Keratinocyte (primary cell): ENCODE data around the gene PRSS36.

Source experiments
- EZH2 ChIP-seq: IDR thresholded peaks from one replicate; pipeline ENCODE4 v1.6.1; 2012; ENCODE audit warnings: inconsistent platforms, mild to moderate bottlenecking, low read length, moderate library complexity
- TF ChIP-seq, protein P1 (sequence below), 3 experiments: IDR thresholded peaks in 1 of 3; conservative IDR thresholded peaks in 1 of 3; optimal IDR thresholded peaks in 1 of 3; 2 replicates in 2 of 3; 3 replicates in 1 of 3; pipeline versions ENCODE3 to v1.5.1; 2011; ENCODE audit warnings: low read length in 3 of 3, mild to moderate bottlenecking in 3 of 3, moderate library complexity in 2 of 3, control low read depth in 1 of 3, inconsistent platforms in 1 of 3; ENCODE audit not compliant: insufficient read depth in 2 of 3; ENCODE audit errors: extremely low read depth in 1 of 3

DNA sequence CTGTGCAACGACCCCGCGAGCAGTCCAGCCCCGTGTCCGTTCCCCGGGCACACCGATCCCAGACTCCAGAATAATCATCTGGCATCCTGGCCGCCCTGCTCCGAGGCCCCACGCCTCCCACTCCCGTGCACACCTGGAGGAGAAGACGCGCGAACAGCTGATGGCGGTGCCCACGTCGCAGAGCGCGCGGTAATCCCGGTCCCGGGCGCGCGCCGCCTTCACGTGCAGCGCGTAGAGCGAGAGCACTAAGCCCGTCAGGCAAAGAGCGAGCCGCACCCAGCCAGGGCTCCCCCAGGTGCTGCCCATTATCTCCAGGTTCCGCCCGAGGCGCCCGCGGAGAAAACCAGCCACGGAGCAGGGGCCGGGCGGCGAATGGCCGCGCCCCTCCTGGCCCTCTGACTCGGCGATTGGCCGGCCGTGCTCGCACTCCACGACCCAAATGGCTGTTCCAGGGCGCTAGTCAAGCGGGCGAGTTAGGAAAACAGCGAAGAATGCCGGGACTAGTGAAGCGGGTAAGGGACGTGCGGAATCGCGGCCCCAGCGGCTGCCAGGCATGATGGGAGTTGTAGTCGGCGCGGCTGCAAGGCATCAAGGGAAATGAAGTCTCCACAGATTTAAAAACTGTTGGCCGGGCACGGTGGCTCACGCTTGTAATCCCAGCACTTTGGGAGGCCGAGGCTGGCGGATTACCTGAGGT is 55.3 kb downstream of the PRSS36 start, which contains the start of gene VKORC1:
- TF ChIP-seq, protein P1, sequence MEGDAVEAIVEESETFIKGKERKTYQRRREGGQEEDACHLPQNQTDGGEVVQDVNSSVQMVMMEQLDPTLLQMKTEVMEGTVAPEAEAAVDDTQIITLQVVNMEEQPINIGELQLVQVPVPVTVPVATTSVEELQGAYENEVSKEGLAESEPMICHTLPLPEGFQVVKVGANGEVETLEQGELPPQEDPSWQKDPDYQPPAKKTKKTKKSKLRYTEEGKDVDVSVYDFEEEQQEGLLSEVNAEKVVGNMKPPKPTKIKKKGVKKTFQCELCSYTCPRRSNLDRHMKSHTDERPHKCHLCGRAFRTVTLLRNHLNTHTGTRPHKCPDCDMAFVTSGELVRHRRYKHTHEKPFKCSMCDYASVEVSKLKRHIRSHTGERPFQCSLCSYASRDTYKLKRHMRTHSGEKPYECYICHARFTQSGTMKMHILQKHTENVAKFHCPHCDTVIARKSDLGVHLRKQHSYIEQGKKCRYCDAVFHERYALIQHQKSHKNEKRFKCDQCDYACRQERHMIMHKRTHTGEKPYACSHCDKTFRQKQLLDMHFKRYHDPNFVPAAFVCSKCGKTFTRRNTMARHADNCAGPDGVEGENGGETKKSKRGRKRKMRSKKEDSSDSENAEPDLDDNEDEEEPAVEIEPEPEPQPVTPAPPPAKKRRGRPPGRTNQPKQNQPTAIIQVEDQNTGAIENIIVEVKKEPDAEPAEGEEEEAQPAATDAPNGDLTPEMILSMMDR (optimal IDR thresholded peaks at IDR 0.05 in 1 of 3, IDR thresholded peaks at IDR 0.05 in 1 of 3, conservative IDR thresholded peaks at IDR 0.05 in 1 of 3; ENCODE audit: extremely low read depth in 1 of 3, insufficient read depth in 2 of 3, low read length in 3 of 3) = peak in 1 of 3 experiments; percentile 0
- TF ChIP-seq EZH2 = no peak
